Urinary bladder (tissue), 4 donors: Measurements from ENCODE around the gene MAD2L1. TPM values are rescaled to one million over a fixed set of nuclear protein-coding genes. Genes with fewer than 3 reads are reported as not detected.
A peak's percentile ranks its signal among the peaks of the same experiment; 100 is the strongest.
"Not testable (repeated sequence)": the region's sequence is repeated elsewhere in the genome, so short reads cannot be mapped to it uniquely, and the experiment has no call there.

Experiments
- DNase-seq: peaks from one replicate; pipeline ENCODE4 v3.0.0-alpha.2; 2015; ENCODE audit errors: extremely low spot score
- H3K27ac ChIP-seq: one replicate; pipeline ENCODE4 v1.5.1; 2013; ENCODE audit warnings: low read depth, mild to moderate bottlenecking, moderate library complexity
- H3K36me3 ChIP-seq: one replicate; pipeline ENCODE4 v1.6.1; 2013; ENCODE audit warnings: mild to moderate bottlenecking, moderate library complexity; ENCODE audit not compliant: insufficient read depth
- H3K4me1 ChIP-seq: one replicate; pipeline ENCODE4 v1.6.1; 2013; ENCODE audit warnings: mild to moderate bottlenecking, moderate library complexity; ENCODE audit not compliant: insufficient read depth
- H3K4me3 ChIP-seq: one replicate; pipeline ENCODE4 v1.5.1; 2013; ENCODE audit warnings: low read depth, low read length
- WGBS: extraction: QIAGEN DNeasy Blood & Tissue Kit; methylation state at CpG from one replicate; pipeline ENCODE4 v1.1.7; 2013; 5-methylcytosine and 5-hydroxymethylcytosine counted together
- polyA plus RNA-seq: library from polyadenylated mRNA; stranded (reverse); fragments of 200-250 nt; gene quantifications from one replicate; pipeline ENCODE4 v1.2.3, GENCODE V29; 2013
- total RNA-seq: library from RNA; depleted of rRNA; stranded (reverse); fragments of >200 nt; gene quantifications from one replicate; pipeline ENCODE4 v1.2.3, GENCODE V29; 2014
- donor health status: healthy with polysubstance abuse.
- donor health status: healthy.

MAD2L1 gene
- total RNA-seq (15.5 TPM), polyA plus RNA-seq (4.0 TPM)

- DNase-seq: peak; percentile 97
- Histone ChIP-seq H3K36me3 (no peaks in the 10 kb centered on the region), H3K4me1 (peaks cover 3% of the 10 kb centered on the region), H3K4me3 (peak within 1 kb of the TSS; percentile 58), H3K27ac (peak within 1 kb of the TSS; percentile 91)
- WGBS: under 1% methylated on average over 65 of the region's 65 CpGs
These were observed at the start of gene MAD2L1 for GRCh38 chr4:120066517-120067340. MAD2L1 (minus strand) TSS chr4:120066848; CDS start chr4:120066734, 114 bp downstream.

DNA sequence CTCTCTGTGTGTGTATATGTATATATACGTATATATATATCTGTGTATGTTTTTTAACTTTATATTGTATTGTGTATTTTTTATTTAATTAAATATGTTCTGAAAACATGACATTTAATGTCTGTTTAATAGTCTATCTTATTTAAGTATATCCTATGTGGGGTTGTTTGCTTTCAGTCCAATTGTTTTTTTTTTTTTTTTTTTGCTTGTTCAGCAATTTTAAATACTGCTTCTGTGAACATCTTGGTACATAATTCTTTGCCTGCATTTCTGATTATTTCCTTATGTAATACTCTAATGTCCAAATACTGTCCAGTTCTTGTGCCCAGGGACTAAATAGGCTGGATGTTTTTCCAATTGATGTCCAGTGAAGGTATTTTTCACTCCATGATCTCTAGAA is 45.1 kb upstream of the MAD2L1 start:
- H3K4me3 ChIP-seq: no peak overlapping the region
- no peaks in the 10 kb centered on the region for H3K4me1 ChIP-seq
- WGBS: 91% methylated on average over 1 of the region's 1 CpG
- H3K36me3 ChIP-seq: no peaks in the 10 kb centered on the region
- DNase-seq: no peak
- H3K27ac ChIP-seq: no peak overlapping the region

GRCh38 chr4:120109406-120109805 is 42.8 kb upstream of the MAD2L1 start:
- Histone ChIP-seq H3K27ac (no peak overlapping the region), H3K4me1 (no peaks in the 10 kb centered on the region), H3K4me3 (no peak overlapping the region), H3K36me3 (no peaks in the 10 kb centered on the region)
- no peak for DNase-seq

DNA sequence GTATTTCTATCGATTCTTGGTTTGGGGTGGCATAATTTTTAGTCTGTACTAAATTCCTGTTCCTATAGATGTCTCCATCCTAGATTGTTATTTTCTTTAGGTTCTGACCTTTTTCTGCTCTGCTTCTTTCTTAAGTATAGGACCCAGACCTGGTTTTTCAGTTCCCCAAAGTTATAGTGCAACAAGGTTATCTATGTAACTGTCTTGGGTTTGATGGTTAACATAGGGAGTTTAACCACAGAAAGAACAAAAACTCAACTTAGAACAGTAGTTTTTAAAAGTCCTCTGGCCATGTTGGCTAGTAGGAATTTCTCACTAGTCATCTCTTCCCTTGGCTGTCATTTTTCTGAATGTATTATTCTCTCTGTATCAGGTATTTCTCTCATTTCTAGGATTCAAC is 38.8 kb upstream of the MAD2L1 start:
- Histone ChIP-seq H3K36me3 (no peaks in the 10 kb centered on the region), H3K4me1 (no peaks in the 10 kb centered on the region), H3K4me3 (no peak overlapping the region), H3K27ac (no peak overlapping the region)
- 94% methylated on average over 1 of the region's 1 CpG for WGBS
- no peak for DNase-seq

DNA sequence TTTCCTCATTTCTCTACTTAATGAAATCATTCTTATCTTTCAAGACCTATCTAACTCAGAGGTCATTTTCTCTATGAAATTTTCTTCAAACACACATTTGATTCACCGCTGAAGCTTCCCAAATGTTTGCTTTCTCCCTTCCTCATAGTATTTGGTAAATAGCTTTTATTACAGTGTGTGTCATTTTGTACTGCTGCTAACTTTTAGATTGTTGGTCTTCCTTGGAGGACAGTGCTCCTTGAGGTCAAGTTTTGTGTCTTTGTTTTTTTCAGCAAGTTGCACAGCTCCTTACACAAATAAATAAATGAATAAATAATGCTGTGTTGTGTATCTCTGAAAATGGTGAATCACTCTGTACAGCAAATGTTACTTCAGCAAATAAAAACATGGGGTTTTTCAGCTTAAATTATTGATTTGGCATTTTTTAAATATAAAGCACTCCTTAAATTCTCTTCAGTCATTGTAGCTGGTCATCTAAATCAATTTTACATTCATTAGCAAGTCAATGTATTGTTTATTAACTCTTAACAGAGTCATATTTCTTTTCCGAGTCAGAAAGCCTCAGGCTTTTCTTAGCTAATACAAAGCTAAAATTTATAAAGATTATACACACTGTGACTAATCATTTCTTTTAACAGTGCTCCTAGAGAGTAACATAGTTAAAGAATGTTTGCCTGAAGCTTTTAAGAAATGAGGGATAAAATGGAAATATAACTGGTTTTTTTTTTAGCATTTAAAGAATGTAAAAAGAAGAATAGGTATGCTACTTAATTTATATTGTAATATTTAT is 30.1 kb upstream of the MAD2L1 start:
- DNase-seq: peak; percentile 1
- H3K4me3 ChIP-seq: no peak overlapping the region
- WGBS: 71% methylated on average over 2 of the region's 2 CpGs
- H3K4me1 ChIP-seq: no peaks in the 10 kb centered on the region
- H3K27ac ChIP-seq: no peak overlapping the region
- no peaks in the 10 kb centered on the region for H3K36me3 ChIP-seq

DNA sequence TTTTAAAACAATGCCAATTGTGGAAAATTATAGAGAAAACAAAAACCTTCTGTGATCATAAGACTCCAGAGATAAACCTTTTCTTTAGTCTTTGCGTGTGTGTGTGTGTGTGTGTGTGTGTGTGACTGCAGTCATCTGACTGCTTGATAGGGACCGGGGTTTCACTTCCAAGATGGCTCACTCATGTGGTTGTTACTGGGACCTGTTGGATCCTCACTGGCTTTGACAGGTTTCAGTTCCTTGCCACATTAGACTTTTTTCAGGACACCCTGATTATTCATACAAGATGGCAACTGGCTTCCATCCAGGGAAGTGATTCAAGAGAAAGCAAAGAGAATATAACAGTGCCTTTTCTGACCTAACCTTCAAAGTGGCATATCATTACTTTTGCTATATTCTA is 21.9 kb upstream of the MAD2L1 start:
- 68% methylated on average over 2 of the region's 2 CpGs for WGBS
- DNase-seq: no peak
- H3K36me3 ChIP-seq: no peaks in the 10 kb centered on the region
- no peak overlapping the region for H3K27ac ChIP-seq
- no peak overlapping the region for H3K4me3 ChIP-seq
- H3K4me1 ChIP-seq: no peaks in the 10 kb centered on the region

- not testable (repeated sequence) for H3K27ac ChIP-seq, H3K36me3 ChIP-seq, H3K4me3 ChIP-seq, H3K4me1 ChIP-seq, DNase-seq
- 55% methylated on average over 1 of the region's 1 CpG for WGBS
These were observed 21.4 kb upstream of the MAD2L1 start for GRCh38 chr4:120088066-120088465.

DNA sequence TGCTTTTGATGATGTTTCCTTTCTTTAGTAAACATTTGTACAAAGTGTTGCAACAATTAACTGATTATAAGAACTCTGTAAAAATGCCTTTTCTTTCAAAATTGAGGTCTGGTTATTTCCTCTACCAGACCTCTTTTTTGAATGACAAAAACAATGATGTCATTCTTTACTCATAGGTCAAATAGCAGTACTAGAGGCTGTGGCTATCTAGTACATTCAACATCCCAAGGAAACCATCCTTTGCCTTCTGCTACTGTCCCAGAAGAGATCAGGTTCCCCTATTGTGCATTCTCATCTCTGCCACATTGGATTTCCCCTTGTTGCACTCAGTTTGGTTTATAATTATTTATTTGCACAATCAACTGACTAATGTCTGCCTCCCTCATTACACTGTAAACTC is 19.1 kb upstream of the MAD2L1 start:
- no peaks in the 10 kb centered on the region for H3K4me1 ChIP-seq
- no peak overlapping the region for H3K4me3 ChIP-seq
- no peak overlapping the region for H3K27ac ChIP-seq

GRCh38 chr4:120084327-120084726 is 17.7 kb upstream of the MAD2L1 start:
- no peak overlapping the region for H3K27ac ChIP-seq
- no peak for DNase-seq
- H3K36me3 ChIP-seq: no peaks in the 10 kb centered on the region
- H3K4me3 ChIP-seq: no peak overlapping the region
- H3K4me1 ChIP-seq: no peaks in the 10 kb centered on the region

More for the DNA sequence above, 19.1 kb upstream of the MAD2L1 start:
- H3K36me3 ChIP-seq: no peaks in the 10 kb centered on the region
- DNase-seq: no peak

- Histone ChIP-seq H3K36me3 (no peaks in the 10 kb centered on the region), H3K4me1 (no peaks in the 10 kb centered on the region), H3K4me3 (no peak overlapping the region), H3K27ac (no peak overlapping the region)
- 64% methylated on average over 2 of the region's 2 CpGs for WGBS
- DNase-seq: no peak
These were observed 16.5 kb upstream of the MAD2L1 start for GRCh38 chr4:120083152-120083551.

DNA sequence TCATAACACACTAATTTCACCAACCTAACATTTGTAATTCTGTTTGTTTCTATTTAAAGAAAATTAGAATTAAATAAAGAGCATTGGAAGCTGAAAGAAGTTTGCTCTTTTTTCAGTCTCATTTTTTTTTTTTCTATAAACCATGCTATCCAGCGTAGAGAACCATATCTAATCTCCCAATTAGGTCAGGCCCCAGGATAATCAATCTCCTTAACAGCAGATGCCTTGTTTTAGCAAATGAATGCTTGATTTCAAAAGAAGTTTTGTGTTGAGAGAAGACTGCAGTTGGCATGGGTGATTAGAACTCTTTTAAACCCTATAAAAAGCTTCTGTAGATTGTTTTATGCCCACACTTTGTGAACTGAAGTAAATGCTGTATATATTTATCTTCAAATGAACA is 15.6 kb upstream of the MAD2L1 start:
- H3K4me1 ChIP-seq: no peaks in the 10 kb centered on the region
- no peak for DNase-seq
- no peaks in the 10 kb centered on the region for H3K36me3 ChIP-seq
- H3K4me3 ChIP-seq: no peak overlapping the region
- no peak overlapping the region for H3K27ac ChIP-seq
- WGBS: 72% methylated on average over 1 of the region's 1 CpG

DNA sequence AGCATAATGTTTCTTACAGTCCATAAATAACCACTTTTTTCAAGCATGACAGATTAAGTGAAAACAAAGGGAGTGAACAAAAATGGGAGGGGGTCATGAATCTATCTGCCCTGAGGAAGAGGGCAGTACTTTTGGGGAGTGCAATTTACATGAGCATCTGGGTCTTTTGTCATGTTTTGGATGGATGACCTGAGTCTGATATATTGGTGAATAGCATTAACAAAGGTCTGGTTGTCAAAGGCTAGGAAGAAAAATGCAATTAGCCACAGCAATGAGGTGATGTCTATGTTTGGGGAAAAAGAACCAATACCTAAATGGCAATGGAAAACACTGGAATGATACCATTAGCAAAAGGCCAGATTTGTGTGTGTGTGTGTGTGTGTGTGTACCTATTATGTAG is 15.1 kb upstream of the MAD2L1 start:
- H3K27ac ChIP-seq: no peak overlapping the region
- no peaks in the 10 kb centered on the region for H3K36me3 ChIP-seq
- no peaks in the 10 kb centered on the region for H3K4me1 ChIP-seq
- no peak for DNase-seq
- H3K4me3 ChIP-seq: no peak overlapping the region

GRCh38 chr4:120080533-120080932 is 13.9 kb upstream of the MAD2L1 start:
- DNase-seq: no peak
- Histone ChIP-seq H3K27ac (no peak overlapping the region), H3K4me1 (no peaks in the 10 kb centered on the region), H3K36me3 (no peaks in the 10 kb centered on the region), H3K4me3 (no peak overlapping the region)
- 76% methylated on average over 2 of the region's 2 CpGs for WGBS

DNA sequence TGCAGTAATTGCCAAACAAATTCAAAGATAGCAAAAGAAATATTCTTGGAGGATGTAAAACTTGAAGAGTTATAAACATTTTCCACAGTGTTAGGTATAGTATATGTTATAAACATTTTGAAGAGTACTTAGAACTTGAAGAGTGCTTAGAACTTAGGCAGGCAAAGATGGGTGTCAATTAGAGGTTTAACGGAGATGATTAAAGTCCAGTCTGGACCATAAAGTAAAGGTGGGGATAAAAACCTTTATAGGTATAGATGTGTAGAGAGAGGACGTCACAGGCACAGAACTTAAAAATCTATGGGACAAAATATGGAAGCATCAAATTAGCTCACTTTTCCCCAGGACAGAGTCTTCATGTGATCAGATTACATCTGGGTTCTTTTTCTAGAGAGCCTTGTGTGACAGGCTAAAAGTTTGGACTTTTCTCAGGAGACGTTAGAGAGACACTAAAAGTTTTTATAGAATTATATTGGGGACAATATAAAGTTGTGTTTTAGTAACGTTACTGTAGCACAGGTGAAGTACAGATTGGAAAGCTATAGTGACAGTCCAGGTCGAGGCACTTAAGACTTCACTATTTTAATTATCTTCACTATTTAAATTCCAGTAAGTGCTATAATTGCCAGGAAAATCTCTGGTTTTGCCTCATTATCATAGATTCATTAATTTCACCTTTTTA is 13.3 kb upstream of the MAD2L1 start:
- WGBS: 64% methylated on average over 5 of the region's 5 CpGs
- Histone ChIP-seq H3K27ac (no peak overlapping the region), H3K4me3 (no peak overlapping the region), H3K4me1 (no peaks in the 10 kb centered on the region), H3K36me3 (no peaks in the 10 kb centered on the region)
- no peak for DNase-seq
